ENCODE results near the gene ZFHX3. TPM values are rescaled to one million over a fixed set of nuclear protein-coding genes. Genes with fewer than 3 reads are reported as not detected.

The ZFHX3 gene
- total RNA-seq, 1 donor from 2014 or later: 14.2 TPM

- DNase-seq (ENCODE audit: low read depth): no peak
These were observed 72.0 kb downstream of the ZFHX3 start for GRCh38 chr16:72975809-72976437.

DNA sequence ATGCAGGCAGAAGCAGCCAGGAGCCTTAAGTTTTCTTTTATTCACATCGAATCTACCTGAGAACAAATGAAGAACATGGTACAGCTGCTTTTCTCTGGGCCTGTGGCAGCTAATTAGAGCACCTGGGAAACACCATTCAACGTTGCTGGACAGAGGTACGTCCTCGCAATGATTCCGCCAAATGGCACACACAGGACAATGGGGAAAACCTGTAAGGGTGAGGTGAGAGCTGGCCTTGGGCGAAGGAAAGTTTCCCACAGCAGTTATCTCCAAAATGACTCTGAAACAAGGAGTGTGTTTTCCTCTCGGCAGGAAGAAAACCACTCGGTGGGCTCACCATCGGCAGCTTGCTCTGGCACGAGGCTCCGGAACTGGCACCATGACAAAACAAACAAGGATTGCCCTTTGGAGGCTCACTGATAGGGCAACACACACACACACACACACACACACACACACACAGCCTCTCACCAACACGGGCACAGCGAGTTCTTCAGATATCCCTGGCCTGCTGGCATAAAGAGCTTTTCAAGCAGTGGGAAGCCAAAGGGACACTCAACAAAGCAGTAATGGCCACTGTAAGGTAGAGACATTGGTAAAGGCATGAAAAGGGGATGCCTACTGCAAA lies 73.7 kb downstream of the ZFHX3 start:
- DNase-seq (ENCODE audit: low read depth): no peak

GRCh38 chr16:72972878-72973571 lies 74.9 kb downstream of the ZFHX3 start:
- DNase-seq (ENCODE audit: low read depth): no peak

DNA sequence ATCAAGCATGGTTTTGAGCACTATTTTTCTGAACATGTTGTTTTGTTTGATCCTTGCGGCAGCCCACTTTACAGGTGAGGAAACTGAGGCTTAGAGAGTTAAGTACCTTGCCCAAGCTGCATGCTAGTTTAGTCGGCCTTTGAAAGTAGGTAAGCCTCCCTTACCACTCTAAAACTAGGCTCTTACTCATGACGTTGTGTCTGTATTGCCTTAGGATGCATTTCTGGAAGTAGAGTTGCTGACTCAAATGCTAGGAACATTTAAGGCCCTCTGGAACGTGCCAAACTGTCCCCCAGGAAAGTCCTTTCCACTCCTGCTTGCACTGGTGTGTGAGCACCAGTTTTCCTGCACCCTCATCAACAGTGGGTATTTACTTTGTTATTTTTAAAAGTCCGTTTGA lies 76.6 kb downstream of the ZFHX3 start:
- DNase-seq (ENCODE audit: low read depth): no peak

- DNase-seq (ENCODE audit: low read depth): no peak
These were observed 77.3 kb downstream of the ZFHX3 start for GRCh38 chr16:72970656-72971055.

- DNase-seq (ENCODE audit: low read depth): no peak
These were observed 78.1 kb downstream of the ZFHX3 start for GRCh38 chr16:72969812-72970211.

- no peak for DNase-seq (ENCODE audit: low read depth)
These were observed 78.8 kb downstream of the ZFHX3 start for GRCh38 chr16:72969146-72969545.

GRCh38 chr16:72967941-72968340 lies 80.0 kb downstream of the ZFHX3 start:
- no peak for DNase-seq (ENCODE audit: low read depth)

DNA sequence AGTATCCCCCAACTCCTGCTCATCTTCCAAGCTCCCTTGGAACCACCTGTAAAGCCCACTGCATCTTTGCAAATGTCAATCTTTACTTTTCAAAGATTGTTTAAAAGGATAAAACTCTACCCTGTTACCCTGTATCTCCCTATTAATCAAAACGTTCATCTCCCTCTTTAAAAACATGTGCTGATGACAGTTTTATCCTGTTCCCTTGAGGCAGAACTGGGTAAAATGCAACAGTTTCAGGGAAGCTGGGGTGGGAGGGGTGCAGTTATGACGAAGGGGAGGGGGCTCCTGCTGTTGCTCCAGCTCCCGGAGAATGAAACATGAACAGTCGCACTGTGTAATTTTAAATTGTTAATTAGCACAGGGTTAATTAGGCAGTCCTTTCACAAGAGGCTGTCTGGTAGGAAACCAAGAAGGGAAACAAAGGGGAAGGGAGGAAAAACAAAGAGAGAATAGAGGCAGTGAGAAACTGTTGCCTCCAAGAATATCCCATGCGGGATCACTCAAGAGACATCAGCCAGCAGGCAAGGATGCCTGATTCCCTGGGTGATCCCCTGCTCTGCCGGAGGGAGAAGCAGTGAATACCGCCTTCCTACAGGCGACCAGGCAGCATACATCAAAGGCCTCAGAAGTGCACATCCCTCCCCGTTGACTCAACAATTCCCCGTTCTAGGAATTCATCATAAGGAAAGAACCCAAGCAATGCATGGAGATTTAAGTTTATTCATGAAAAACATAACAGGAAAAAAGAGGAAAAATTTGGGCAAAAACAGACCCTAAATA lies 84.2 kb downstream of the ZFHX3 start:
- DNase-seq (ENCODE audit: low read depth): no peak

GRCh38 chr16:72962347-72962746 lies 85.6 kb downstream of the ZFHX3 start:
- DNase-seq (ENCODE audit: low read depth): no peak

DNA sequence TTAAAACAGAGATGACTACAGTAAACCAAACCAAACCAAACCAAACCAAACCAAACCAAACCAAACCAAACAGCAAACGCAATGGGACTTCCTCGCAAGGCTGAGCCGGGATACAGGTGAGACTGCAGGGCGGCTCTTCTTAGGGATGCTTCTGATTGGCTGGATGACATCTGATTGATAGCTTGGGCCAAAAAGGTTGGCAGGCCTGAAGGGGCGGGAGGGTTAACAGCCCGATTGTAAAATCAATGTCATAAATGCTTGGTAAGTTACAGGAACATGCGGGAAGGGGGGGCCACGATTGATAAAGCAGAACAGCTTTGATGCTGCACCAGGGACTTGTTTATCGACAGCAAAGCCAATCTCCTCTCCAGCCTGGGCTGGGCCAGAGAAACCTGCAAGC lies 86.1 kb downstream of the ZFHX3 start:
- DNase-seq (ENCODE audit: low read depth): no peak

GRCh38 chr16:72961115-72961832 lies 86.7 kb downstream of the ZFHX3 start:
- peak; percentile 27 for DNase-seq (ENCODE audit: low read depth)

DNA sequence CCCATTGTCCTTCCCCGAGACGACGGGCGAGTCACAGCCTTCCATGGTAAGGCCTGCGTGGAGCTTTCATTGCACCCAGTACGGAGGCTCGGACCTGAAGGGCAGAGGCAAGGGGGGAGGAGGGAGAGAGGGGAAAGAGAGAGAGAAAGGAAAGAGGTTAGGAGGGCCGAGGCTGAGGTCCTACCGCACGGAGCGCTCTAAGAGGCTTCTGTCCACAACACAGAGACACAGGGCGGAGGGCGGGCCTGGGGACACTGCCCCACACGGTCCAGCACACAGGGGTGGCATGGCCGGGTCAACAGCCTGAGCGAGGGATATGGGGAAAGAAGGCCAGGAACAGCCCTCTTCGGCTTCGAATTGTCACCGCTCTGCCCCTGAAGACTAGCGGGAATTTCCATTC lies 87.8 kb downstream of the ZFHX3 start:
- DNase-seq (ENCODE audit: low read depth): no peak

DNA sequence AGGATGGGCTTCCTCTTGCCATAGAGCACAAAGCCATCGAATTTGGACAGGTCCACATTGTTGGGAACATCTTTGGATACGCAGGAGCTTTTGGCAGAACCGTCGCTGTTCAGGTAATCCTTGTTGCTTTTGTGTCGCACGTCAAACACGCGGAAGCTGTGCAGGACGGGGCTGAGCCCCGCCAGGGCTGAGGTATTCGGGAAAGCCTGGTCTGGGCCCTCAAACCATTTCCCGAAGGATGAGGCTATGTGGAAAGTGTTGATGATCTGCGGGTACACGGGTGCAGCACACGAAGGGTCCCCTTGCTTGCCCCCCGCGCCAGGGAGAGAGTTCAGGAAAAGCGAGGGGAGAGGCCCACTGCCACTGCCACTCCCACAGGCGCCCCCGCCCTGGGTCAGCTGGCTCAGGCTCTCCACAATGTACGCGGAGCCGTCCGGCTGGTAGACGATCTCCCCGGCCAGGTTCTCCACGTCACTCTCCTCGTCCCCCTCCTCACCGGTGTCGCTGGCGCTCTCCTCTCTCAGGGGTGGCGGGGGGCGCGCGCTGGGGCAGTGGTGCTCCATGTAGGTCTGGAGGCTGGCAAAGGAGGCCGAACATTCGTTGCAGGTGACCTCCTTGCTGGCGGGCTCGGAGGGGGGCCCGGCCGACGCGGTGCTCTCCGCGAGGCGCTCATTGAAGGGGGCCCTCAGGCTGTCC lies 88.5 kb downstream of the ZFHX3 start:
- no peak for DNase-seq (ENCODE audit: low read depth)

- DNase-seq (ENCODE audit: low read depth): no peak
These were observed 89.3 kb downstream of the ZFHX3 start for GRCh38 chr16:72958522-72959076.

DNA sequence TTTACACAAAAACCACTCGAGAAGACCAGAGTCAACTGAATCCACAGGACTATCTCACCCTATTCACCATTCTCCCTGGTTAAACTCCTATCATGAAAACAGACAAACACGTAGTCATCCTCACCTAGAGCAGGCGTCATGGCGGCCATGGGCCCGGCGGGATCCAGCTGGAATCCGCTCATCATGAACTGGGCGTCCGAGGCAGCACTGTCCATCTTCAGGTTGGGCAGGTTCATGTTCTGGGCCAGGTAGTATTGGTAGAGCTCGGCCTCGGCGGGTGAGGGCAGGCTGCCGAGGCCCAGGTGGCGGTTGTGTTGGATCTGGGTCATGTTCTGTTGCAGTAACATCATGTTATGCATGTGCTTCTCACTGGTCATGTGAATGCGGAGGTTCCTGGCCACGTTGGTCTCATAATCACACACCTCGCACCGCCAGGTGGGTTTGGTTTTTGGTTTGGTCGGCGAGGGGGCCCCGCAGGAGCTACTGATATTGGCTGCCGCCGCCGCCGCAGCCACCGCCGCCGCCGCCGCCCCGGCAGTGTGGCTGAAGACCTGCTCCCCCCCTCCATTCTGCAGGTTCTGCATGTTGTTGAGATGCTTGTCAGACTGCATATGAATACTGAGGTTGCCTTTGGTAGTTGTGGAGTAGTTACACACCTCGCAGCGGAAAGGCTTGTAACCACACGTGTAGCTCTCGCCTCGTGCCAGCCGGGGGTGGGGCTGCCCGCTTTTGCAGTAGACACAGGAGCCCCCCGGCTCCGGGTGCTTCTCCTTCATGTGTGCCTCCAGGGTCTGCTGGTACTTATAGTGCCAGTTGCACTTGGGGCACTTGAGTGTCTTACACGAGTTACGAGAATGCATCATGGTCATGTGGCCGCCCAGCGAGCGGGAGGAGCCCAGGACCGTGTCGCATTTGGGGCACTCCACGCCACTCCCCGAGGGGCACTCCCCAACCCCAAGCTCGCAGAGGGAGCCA lies 90.3 kb downstream of the ZFHX3 start:
- DNase-seq (ENCODE audit: low read depth): no peak

DNA sequence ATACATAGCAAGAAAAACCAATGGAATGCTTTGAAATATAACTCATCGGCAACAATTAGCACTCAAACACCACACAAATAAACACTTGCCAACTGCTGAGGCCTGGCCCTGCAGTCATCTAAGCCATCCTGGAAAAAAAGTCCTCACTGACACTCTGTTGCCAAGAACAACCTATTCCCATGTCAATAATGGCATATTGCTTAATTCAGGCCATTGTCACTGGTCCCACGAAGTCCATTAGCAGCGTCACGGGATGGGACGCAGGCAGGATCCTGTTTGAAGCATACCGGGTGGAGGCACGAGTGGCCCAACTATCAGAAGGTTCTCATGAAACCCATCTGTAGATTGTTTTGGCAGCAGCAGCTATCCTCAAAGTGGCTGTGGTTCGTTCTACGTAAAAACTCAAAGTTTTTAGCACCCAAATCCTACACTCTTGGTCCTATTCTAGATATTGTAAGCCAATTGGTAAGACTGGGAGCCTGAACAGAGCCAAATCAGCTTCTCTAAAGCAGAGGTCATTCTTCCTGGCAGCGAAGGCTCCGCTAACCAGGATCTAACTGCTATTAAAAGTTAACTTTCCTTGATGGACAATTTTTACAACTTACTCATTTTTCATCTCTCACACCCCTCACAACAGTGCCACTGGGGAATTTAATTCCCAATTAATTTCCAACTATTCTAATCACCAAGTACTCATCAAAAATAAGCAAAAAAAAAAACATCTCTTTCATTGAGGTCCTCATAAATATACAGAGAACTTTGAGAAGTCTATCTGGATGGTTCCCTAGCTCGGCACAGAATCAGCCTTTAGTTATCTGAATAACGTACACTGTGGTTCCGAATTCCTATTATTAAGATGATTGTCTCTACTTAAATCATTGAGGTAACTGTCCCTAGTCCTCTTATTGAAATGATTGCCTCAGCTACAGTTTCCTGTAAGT lies 91.5 kb downstream of the ZFHX3 start:
- DNase-seq (ENCODE audit: low read depth): no peak

GRCh38 chr16:72952811-72953271 lies 95.1 kb downstream of the ZFHX3 start:
- DNase-seq (ENCODE audit: low read depth): no peak
